HepG2 (cell line): ENCODE measurements around the gene MAVS.

Experiments used
- ATF7 ChIP-seq, 2 experiments: fragments of 450-650 bp in 1 of 2; sonication (generic) in 1 of 2; formaldehyde crosslinking in 1 of 2; IDR thresholded peaks; 2 replicates each; pipeline versions ENCODE4 v1.4.0 to v1.6.1; 2016 to 2020; ENCODE audit warnings: antibody characterized with exemption in 1 of 2, mild to moderate bottlenecking in 1 of 2, missing genetic modification reagents in 1 of 2
- CTCF ChIP-seq: sonication (generic); formaldehyde crosslinking; IDR thresholded peaks from 2 replicates; pipeline ENCODE4 v1.5.0; 2020; ENCODE audit warnings: mild to moderate bottlenecking, missing genetic modification reagents, moderate library complexity
- HNF1A ChIP-seq, 2 experiments: sonication (generic) in 1 of 2; formaldehyde crosslinking in 1 of 2; IDR thresholded peaks; 2 replicates each; pipeline versions ENCODE4 v1.4.0 to v1.6.1; 2016 to 2020; ENCODE audit warnings: borderline replicate concordance in 1 of 2, low read depth in 1 of 2, mild to moderate bottlenecking in 1 of 2, missing genetic modification reagents in 1 of 2
- TCF12 ChIP-seq, 2 experiments: fragments of 450-650 bp in 1 of 2; sonication (generic) in 1 of 2; formaldehyde crosslinking in 1 of 2; IDR thresholded peaks; 2 replicates each; pipeline versions ENCODE4 v1.6.1 to v1.8.0; 2017 to 2022; ENCODE audit warnings: antibody characterized with exemption in 1 of 2, mild to moderate bottlenecking in 1 of 2, missing genetic modification reagents in 1 of 2, moderate library complexity in 1 of 2
- TF ChIP-seq, protein P1 (sequence below): fragments of 450-650 bp; IDR thresholded peaks from 2 replicates; pipeline ENCODE4 v1.6.1; 2017
- TF ChIP-seq, protein P2 (sequence below), 2 experiments: fragments of 450-650 bp in 1 of 2; sonication (generic) in 1 of 2; formaldehyde crosslinking; IDR thresholded peaks; 2 replicates each; pipeline versions ENCODE4 v1.5.0 to v1.8.0; 2020 to 2022; ENCODE audit warnings: mild to moderate bottlenecking in 1 of 2, missing genetic modification reagents in 1 of 2

DNA sequence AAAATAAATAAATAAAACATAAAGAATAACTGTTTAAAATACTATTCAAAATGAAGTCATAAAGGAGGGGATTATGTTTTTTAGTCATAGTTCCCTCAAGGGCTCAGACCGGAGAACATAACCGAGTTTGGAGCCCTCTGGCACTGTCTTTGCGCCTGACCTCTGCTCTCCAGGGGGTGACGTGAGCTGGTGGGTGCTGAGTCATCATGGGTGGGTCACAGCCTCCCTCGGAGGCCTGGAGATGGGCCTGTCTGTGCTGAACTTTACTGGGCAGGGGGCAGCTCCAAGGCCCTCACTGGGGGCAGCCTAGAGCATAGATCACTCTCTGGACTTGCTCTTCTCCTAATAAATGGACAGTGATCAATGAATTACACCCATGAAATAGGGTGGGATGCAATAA, 3.1 kb upstream of the MAVS start:
- TF ChIP-seq, protein P1, sequence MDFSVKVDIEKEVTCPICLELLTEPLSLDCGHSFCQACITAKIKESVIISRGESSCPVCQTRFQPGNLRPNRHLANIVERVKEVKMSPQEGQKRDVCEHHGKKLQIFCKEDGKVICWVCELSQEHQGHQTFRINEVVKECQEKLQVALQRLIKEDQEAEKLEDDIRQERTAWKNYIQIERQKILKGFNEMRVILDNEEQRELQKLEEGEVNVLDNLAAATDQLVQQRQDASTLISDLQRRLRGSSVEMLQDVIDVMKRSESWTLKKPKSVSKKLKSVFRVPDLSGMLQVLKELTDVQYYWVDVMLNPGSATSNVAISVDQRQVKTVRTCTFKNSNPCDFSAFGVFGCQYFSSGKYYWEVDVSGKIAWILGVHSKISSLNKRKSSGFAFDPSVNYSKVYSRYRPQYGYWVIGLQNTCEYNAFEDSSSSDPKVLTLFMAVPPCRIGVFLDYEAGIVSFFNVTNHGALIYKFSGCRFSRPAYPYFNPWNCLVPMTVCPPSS: no peak
- TF ChIP-seq ATF7 (IDR thresholded peaks at IDR 0.05) (no peak), ATF7 (CRISPR knock-in tag; IDR thresholded peaks at IDR 0.05) (no peak), HNF1A (IDR thresholded peaks at IDR 0.05; ENCODE audit: low read depth) (no peak), HNF1A (CRISPR knock-in tag; IDR thresholded peaks at IDR 0.05; ENCODE audit: borderline replicate concordance) (no peak), TCF12 (IDR thresholded peaks at IDR 0.05) (no peak), TCF12 (CRISPR knock-in tag; IDR thresholded peaks at IDR 0.05) (no peak), CTCF (CRISPR knock-in tag) (peak; percentile 32; the same call in 1 of the 2 replicates)
- TF ChIP-seq, protein P2, sequence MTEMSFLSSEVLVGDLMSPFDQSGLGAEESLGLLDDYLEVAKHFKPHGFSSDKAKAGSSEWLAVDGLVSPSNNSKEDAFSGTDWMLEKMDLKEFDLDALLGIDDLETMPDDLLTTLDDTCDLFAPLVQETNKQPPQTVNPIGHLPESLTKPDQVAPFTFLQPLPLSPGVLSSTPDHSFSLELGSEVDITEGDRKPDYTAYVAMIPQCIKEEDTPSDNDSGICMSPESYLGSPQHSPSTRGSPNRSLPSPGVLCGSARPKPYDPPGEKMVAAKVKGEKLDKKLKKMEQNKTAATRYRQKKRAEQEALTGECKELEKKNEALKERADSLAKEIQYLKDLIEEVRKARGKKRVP (CRISPR knock-in tag; IDR thresholded peaks at IDR 0.05): no peak
